A673 (cell line): ENCODE results near the gene F7.

ENCODE experiments used
- CTCF ChIP-seq: fragments of 300-800, 200-600 bp; sonication (generic); conservative IDR thresholded peaks from 2 replicates; pipeline ENCODE4 v1.5.1; 2017; ENCODE audit warnings: low read depth, mild to moderate bottlenecking, antibody characterized with exemption, low read length, moderate library complexity, mixed read lengths
- EZH2 ChIP-seq: fragments of 200-600 bp; sonication (generic); IDR thresholded peaks from 2 replicates; pipeline ENCODE4 v1.6.1; 2017; ENCODE audit warnings: borderline replicate concordance, low read depth, mild to moderate bottlenecking, mixed read lengths, antibody characterized with exemption, low read length; ENCODE audit not compliant: poor library complexity, severe bottlenecking

GRCh38 chr13:113160983-113161382 lies 55.4 kb downstream of the F7 start:
- TF ChIP-seq CTCF, result no peak
- TF ChIP-seq EZH2, result no peak
